HT1080 (cell line): Measurements from ENCODE around the gene POLR2A. TPM values are rescaled to one million over a fixed set of nuclear protein-coding genes. Genes with fewer than 3 reads are reported as not detected.
"Not testable (repeated sequence)": the region's sequence is repeated elsewhere in the genome, so short reads cannot be mapped to it uniquely, and the experiment has no call there.

ENCODE experiments used
- DNase-seq: peaks from one replicate; pipeline ENCODE4 v3.0.0-alpha.2; 2015; ENCODE audit warnings: low read depth
- total RNA-seq: library from RNA; depleted of rRNA; stranded (reverse); fragments of >200 nt; shearing (Covaris generic); gene quantifications from 2 replicates; pipeline ENCODE4 v1.2.3, GENCODE V29; 2014

POLR2A gene
- total RNA-seq, 1 experiment from 2014 or later, result 44.6 TPM

- DNase-seq, result no peak
Measured at GRCh38 chr17:7459961-7460545, 24.1 kb upstream of the POLR2A start.

GRCh38 chr17:7460850-7461660 lies 23.1 kb upstream of the POLR2A start:
- DNase-seq, result no peak

GRCh38 chr17:7462474-7463371 lies 21.4 kb upstream of the POLR2A start:
- no peak for DNase-seq

GRCh38 chr17:7463372-7463846 lies 20.8 kb upstream of the POLR2A start:
- DNase-seq, result no peak

- no peak for DNase-seq
Measured at GRCh38 chr17:7464081-7464480, 20.1 kb upstream of the POLR2A start.

- no peak for DNase-seq
Measured at GRCh38 chr17:7465597-7466275, 18.4 kb upstream of the POLR2A start.

- DNase-seq, result no peak
Measured at GRCh38 chr17:7466318-7466638, 17.9 kb upstream of the POLR2A start.

- DNase-seq, result no peak
Measured at GRCh38 chr17:7466639-7467341, 17.4 kb upstream of the POLR2A start.

- DNase-seq, result no peak
Measured at GRCh38 chr17:7467498-7467897, 16.7 kb upstream of the POLR2A start.

- DNase-seq, result no peak
Measured at GRCh38 chr17:7468290-7468689, 15.9 kb upstream of the POLR2A start.

GRCh38 chr17:7468804-7469389 lies 15.3 kb upstream of the POLR2A start:
- DNase-seq, result no peak

- DNase-seq, result not testable (repeated sequence)
Measured at GRCh38 chr17:7469843-7470242, 14.3 kb upstream of the POLR2A start.

- DNase-seq, result not testable (repeated sequence)
Measured at GRCh38 chr17:7470457-7470973, 13.7 kb upstream of the POLR2A start.

- DNase-seq, result no peak
Measured at GRCh38 chr17:7471729-7472128, 12.4 kb upstream of the POLR2A start.

- not testable (repeated sequence) for DNase-seq
Measured at GRCh38 chr17:7474767-7475166, 9.4 kb upstream of the POLR2A start.

GRCh38 chr17:7475764-7476422 lies 8.3 kb upstream of the POLR2A start:
- no peak for DNase-seq

- DNase-seq, result peak; percentile 78
Measured at GRCh38 chr17:7476494-7476893, 7.7 kb upstream of the POLR2A start.

GRCh38 chr17:7476951-7477350 lies 7.2 kb upstream of the POLR2A start:
- no peak for DNase-seq
